HUES48 (cell line): Measurements from ENCODE around the gene GPM6B.
A peak's percentile ranks its signal among the peaks of the same experiment; 100 is the strongest.

Experiments
- H3K27ac ChIP-seq: one replicate; pipeline ENCODE4 v1.7.0; 2013; ENCODE audit warnings: low read depth, low read length, inconsistent platforms
- H3K27me3 ChIP-seq: 2 replicates; pipeline ENCODE4 v1.6.1; 2013; ENCODE audit warnings: mild to moderate bottlenecking, low read length; ENCODE audit not compliant: control insufficient read depth, insufficient read depth
- H3K36me3 ChIP-seq: 2 replicates; pipeline ENCODE4 v1.6.1; 2013; ENCODE audit warnings: low read length; ENCODE audit not compliant: control insufficient read depth, insufficient read depth
- H3K4me1 ChIP-seq: 2 replicates; pipeline ENCODE4 v1.6.1; 2013; ENCODE audit warnings: mild to moderate bottlenecking, low read length; ENCODE audit not compliant: control insufficient read depth, insufficient read depth
- H3K4me3 ChIP-seq: 2 replicates; pipeline ENCODE4 v1.5.1; 2013; ENCODE audit warnings: mild to moderate bottlenecking, low read depth, low read length
- H3K9ac ChIP-seq: 2 replicates; pipeline ENCODE4 v1.6.1; 2013; ENCODE audit warnings: mild to moderate bottlenecking, low read depth, low read length, moderate library complexity
- H3K9me3 ChIP-seq: 2 replicates; pipeline ENCODE4 v1.6.1; 2013; ENCODE audit warnings: low read length; ENCODE audit not compliant: control insufficient read depth, insufficient read depth

Gene GPM6B

DNA sequence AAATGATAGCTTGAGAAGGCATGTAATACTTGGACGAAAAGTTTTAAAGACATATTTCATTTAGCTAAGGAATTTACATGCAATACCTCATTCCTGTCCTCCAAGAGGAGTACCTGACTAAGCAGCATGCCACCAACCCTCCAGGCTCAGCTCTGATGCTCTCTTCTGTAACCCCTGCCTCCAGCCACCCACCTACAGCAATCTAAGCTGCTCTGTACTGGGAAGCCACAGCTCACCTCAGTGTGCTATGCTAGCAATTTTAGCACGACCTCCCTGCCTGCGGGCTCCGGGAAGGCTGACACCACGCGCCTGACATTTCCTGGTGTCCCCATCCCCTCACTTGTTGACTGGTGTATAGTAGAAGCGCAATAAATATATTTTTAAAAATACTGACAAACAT lies 23.2 kb upstream of the GPM6B start:
- H3K27ac ChIP-seq, result no peak overlapping the region
- H3K27me3 ChIP-seq, result no peaks in the 10 kb centered on the region
- peaks cover 39% of the 10 kb centered on the region for H3K4me1 ChIP-seq
- H3K36me3 ChIP-seq, result no peaks in the 10 kb centered on the region
- no peak overlapping the region for H3K9ac ChIP-seq
- H3K9me3 ChIP-seq, result no peaks in the 10 kb centered on the region
- H3K4me3 ChIP-seq, result no peak overlapping the region

DNA sequence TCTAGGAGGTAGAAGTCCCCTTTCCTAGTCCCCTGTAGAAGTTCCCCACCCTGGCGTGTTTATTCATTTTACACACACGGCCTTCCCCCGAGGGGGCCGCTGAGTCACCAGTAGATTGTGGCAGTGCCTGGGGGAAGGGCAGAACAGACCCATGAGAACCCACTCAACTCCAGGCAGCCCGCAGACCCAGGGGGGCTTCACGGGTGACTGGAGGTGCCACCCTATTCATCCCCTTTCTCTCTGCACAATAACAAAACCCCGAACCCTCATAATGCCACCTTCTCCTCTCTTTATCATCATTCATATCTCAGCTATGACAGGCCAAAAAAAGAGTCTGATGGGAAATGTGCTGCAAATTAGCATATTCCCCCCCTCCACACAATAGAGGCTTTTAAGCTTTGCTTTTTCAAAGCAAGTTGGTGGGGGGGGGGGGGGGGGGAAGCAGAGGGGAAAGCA lies 20.4 kb upstream of the GPM6B start:
- H3K9me3 ChIP-seq, result no peaks in the 10 kb centered on the region
- no peaks in the 10 kb centered on the region for H3K27me3 ChIP-seq
- H3K4me1 ChIP-seq, result peaks cover 44% of the 10 kb centered on the region

DNA sequence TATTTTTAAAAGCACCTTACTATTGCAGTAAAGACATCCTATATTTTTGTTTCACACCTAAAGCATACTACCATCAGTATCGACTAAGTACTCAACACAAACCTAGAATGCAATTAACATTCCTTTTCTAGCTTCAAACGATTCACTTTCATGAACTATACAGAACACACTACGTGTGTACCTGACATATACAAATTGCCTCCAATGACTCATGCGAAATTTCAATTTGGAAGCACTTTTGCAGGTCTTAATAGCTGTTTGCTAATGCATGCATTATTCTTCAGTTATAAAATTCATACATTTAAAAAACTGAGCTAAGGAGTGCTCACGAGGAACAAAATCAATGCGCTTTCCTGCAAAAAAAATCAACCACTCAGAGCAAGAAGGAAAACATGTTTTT lies 19.7 kb upstream of the GPM6B start:
- Histone ChIP-seq H3K27me3 (no peaks in the 10 kb centered on the region), H3K27ac (peak overlapping the region; percentile 78)

More for the DNA sequence above, 20.4 kb upstream of the GPM6B start:
- peak overlapping the region; percentile 78 for H3K27ac ChIP-seq
- peak overlapping the region; percentile 42 for H3K4me3 ChIP-seq
- H3K9ac ChIP-seq, result no peak overlapping the region
- no peaks in the 10 kb centered on the region for H3K36me3 ChIP-seq

DNA sequence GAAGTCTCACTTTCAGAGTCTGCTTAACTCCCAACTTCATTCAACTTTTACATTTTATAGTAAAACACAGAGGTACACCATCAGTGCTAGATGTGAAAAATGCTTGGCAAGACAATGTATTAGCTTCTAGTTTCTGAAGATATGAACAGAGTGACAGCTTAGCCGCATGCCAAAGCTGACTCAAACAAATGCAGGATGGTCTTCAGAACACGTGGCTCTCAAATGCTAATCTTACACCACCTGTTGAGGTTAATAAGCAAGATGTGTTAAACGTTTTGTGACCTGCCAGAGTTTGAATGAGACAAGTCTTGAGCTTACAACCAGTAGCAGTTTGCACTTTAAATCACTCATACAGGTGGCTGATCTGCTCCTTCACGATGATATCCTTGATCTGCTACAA lies 18.9 kb upstream of the GPM6B start:
- no peaks in the 10 kb centered on the region for H3K9me3 ChIP-seq

More for the DNA sequence above, 19.7 kb upstream of the GPM6B start:
- Histone ChIP-seq H3K9me3 (no peaks in the 10 kb centered on the region), H3K4me3 (no peak overlapping the region), H3K36me3 (no peaks in the 10 kb centered on the region), H3K4me1 (peaks cover 44% of the 10 kb centered on the region), H3K9ac (no peak overlapping the region)

GRCh38 chrX:13834355-13834754 lies 17.5 kb upstream of the GPM6B start:
- peaks cover 37% of the 10 kb centered on the region for H3K4me1 ChIP-seq

More for the DNA sequence above, 18.9 kb upstream of the GPM6B start:
- Histone ChIP-seq H3K27me3 (no peaks in the 10 kb centered on the region), H3K4me3 (no peak overlapping the region), H3K9ac (no peak overlapping the region), H3K27ac (no peak overlapping the region), H3K4me1 (peaks cover 40% of the 10 kb centered on the region), H3K36me3 (no peaks in the 10 kb centered on the region)

DNA sequence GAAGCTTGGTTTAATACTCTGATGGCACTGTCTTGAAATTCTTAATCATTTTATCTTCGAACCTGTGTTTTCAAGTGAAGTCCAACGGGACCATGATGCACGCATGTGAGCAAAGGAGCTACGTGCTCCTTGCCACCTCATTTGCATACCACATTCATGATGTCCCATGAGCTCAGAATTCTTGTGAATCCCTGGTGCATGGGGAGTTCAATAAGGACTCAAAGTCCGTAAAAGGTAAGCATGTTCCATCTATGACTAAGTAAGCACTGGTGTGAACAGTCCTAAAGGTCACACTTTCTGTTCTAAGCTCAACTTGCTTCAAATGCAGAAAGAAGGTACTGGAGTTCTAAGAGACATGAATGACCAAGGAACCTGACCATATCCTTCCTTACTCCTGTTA lies 13.1 kb upstream of the GPM6B start:
- Histone ChIP-seq H3K36me3 (no peaks in the 10 kb centered on the region; the same call in 1 of the 2 replicates), H3K9me3 (no peaks in the 10 kb centered on the region), H3K9ac (no peak overlapping the region), H3K4me1 (peaks cover 5% of the 10 kb centered on the region; the same call in 1 of the 2 replicates), H3K4me3 (no peak overlapping the region), H3K27ac (no peak overlapping the region), H3K27me3 (no peaks in the 10 kb centered on the region)

More at GRCh38 chrX:13834355-13834754, 17.5 kb upstream of the GPM6B start:
- Histone ChIP-seq H3K9me3 (no peaks in the 10 kb centered on the region), H3K4me3 (no peak overlapping the region), H3K36me3 (no peaks in the 10 kb centered on the region), H3K27ac (no peak overlapping the region), H3K9ac (no peak overlapping the region), H3K27me3 (no peaks in the 10 kb centered on the region)

DNA sequence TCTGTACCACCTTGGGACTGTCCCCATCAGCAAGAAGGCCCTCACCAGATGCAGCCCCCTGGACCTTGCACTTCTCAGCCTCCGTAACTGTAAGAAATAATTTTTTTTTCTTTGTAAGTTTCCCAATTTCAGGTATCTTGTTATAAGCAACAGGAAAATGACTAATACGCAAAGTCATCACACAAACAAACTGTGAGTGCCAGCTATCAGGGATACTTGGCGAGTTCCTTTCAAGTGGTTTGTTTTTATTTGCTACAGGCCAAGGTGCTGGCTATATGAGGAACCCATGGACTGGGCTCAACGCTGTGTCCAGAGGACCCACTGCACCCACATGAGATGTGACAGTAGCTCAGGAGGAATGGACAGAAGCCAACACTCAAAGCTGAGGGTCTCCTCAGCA lies 11.5 kb upstream of the GPM6B start:
- Histone ChIP-seq H3K36me3 (peaks cover 7% of the 10 kb centered on the region; the same call in 1 of the 2 replicates), H3K9ac (no peak overlapping the region), H3K27ac (no peak overlapping the region), H3K4me3 (no peak overlapping the region), H3K9me3 (no peaks in the 10 kb centered on the region), H3K27me3 (no peaks in the 10 kb centered on the region), H3K4me1 (peaks cover 5% of the 10 kb centered on the region; the same call in 1 of the 2 replicates)

DNA sequence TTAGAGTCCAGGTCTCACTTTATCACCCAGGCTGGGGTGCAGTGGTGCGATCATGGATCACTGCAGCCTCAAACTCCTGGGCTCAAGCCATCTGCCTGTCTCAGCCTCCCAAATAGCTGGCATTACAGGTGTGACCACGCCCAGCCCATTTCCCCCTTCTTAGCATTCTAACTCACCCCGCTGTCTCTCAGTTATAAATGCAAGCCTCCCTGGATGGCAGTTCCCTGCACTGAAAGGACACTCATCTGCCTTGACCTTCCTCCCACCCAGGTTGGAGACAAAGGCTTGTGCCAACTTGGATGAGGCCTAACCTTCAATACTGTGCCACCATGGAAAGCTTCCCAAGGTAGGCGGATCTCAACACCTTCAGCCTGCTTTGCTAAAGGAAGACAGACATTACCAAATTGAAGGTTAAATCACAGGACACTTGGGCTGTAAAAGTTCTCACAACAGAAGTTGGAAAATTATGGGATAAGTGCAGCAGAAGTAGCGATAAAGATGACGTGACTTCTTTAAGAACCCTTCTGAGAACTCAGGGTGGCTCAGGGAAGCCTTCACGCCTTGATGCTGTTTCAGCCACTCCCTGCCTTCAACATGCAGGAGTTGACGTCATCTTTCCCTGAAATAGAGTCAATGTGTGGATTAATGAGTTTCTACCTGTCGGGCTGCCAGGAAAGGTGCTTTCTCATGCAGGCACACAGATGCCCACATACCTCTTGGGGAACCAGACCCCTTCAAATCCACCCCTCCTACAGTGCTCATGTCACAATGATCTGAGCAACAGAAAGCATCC lies 10.6 kb upstream of the GPM6B start:
- Histone ChIP-seq H3K9ac (no peak overlapping the region), H3K4me1 (0 out of 2 replicates have a peak, but pooled peaks cover under 1% of the 10 kb centered on the region), H3K9me3 (no peaks in the 10 kb centered on the region), H3K4me3 (no peak overlapping the region), H3K36me3 (peaks cover 7% of the 10 kb centered on the region; the same call in 1 of the 2 replicates), H3K27ac (no peak overlapping the region), H3K27me3 (no peaks in the 10 kb centered on the region)

DNA sequence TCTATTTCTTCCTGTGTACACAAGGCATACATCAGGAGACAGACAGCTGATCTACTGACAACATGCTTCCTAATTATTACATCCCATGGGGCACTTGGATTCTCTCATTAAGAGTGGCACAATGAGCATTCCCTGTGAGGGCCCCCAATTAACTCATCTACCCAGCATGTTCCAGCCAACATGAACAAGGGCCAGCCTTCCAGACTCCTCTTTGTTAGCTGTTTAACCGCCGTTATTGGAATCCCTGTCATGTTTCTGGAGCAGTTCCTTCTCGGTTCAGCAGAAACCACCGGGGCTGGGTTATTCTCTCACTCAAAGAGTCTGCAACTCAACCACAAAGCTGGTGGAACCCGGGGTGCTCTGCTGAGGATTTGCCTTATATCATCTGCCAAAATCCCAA lies 9.9 kb upstream of the GPM6B start:
- Histone ChIP-seq H3K27ac (no peak overlapping the region), H3K4me1 (no peaks in the 10 kb centered on the region), H3K27me3 (no peaks in the 10 kb centered on the region), H3K9ac (no peak overlapping the region), H3K4me3 (no peak overlapping the region), H3K9me3 (no peaks in the 10 kb centered on the region), H3K36me3 (peaks cover 7% of the 10 kb centered on the region; the same call in 1 of the 2 replicates)

- H3K9me3 ChIP-seq, result no peaks in the 10 kb centered on the region
- no peak overlapping the region for H3K9ac ChIP-seq
- peaks cover 7% of the 10 kb centered on the region; the same call in 1 of the 2 replicates for H3K36me3 ChIP-seq
- no peak overlapping the region for H3K27ac ChIP-seq
- H3K27me3 ChIP-seq, result peaks cover 4% of the 10 kb centered on the region; the same call in 1 of the 2 replicates
- H3K4me1 ChIP-seq, result no peaks in the 10 kb centered on the region
- no peak overlapping the region for H3K4me3 ChIP-seq
These were observed 8.4 kb upstream of the GPM6B start for GRCh38 chrX:13825178-13825762.

- no peak overlapping the region for H3K27ac ChIP-seq
- H3K9me3 ChIP-seq, result no peaks in the 10 kb centered on the region
- H3K36me3 ChIP-seq, result peaks cover 7% of the 10 kb centered on the region; the same call in 1 of the 2 replicates
- peaks cover 4% of the 10 kb centered on the region; the same call in 1 of the 2 replicates for H3K27me3 ChIP-seq
- H3K9ac ChIP-seq, result no peak overlapping the region
- no peak overlapping the region for H3K4me3 ChIP-seq
- no peaks in the 10 kb centered on the region for H3K4me1 ChIP-seq
These were observed 7.9 kb upstream of the GPM6B start for GRCh38 chrX:13824746-13825145.
